ENCODE measurements around the gene MOGAT2. TPM values are rescaled to one million over a fixed set of nuclear protein-coding genes. Genes with fewer than 3 reads are reported as not detected.

Gene MOGAT2
- total and polyA plus RNA-seq, 12 donors: 0.13 to 0.35 (median 0.20) TPM; not detected in 8

DNA sequence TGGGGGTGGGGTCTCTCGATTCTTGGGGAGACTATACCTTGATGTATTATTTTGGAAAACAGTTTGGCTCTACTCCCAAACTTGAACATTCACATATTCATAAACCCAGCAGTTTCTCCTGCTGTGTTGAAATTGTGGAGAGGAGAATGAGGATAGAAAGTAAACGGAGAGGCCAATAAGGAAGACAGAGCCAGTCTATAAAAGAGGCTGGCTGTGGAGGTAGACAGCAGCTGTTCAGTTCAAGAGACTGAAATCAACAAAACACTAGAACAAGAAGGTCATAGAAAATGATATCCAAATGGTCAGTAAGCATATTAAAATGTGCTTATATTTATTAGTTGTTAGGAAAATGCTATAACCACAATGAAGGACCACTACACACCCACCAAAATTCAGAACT lies 1.9 kb upstream of the MOGAT2 start:
- DNase-seq: no peak
- no peak overlapping the region for H3K27ac ChIP-seq
- ATAC-seq: no peak
- no peaks in the 10 kb centered on the region for H3K27me3 ChIP-seq
- H3K36me3 ChIP-seq: no peaks in the 10 kb centered on the region
- H3K4me1 ChIP-seq: peaks cover 0 to 21% (median 0%) of the 10 kb centered on the region in 9 donors
- H3K4me3 ChIP-seq: no peak overlapping the region
- intact Hi-C loops (cut with DNase I): loop anchor here in 2 of 10 donors (5.0 to 10.0 kb wide), 2 partner anchors 49 to 232 kb away; partner anchors contain the start of gene DGAT2 (in 2 of the 2)
- no peaks in the 10 kb centered on the region for H3K9me3 ChIP-seq
- TF ChIP-seq, protein P1, sequence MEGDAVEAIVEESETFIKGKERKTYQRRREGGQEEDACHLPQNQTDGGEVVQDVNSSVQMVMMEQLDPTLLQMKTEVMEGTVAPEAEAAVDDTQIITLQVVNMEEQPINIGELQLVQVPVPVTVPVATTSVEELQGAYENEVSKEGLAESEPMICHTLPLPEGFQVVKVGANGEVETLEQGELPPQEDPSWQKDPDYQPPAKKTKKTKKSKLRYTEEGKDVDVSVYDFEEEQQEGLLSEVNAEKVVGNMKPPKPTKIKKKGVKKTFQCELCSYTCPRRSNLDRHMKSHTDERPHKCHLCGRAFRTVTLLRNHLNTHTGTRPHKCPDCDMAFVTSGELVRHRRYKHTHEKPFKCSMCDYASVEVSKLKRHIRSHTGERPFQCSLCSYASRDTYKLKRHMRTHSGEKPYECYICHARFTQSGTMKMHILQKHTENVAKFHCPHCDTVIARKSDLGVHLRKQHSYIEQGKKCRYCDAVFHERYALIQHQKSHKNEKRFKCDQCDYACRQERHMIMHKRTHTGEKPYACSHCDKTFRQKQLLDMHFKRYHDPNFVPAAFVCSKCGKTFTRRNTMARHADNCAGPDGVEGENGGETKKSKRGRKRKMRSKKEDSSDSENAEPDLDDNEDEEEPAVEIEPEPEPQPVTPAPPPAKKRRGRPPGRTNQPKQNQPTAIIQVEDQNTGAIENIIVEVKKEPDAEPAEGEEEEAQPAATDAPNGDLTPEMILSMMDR (IDR thresholded peaks at IDR 0.05): no peak
- 90 to 91% methylated on average over 2 of the region's 2 CpGs for WGBS, 2 donors

- WGBS, 2 donors: 74 to 79% methylated on average over 3 of the region's 3 CpGs
- no peak overlapping the region for H3K27ac ChIP-seq
- intact Hi-C loops (cut with DNase I): loop anchor here in 2 of 10 donors (5.0 to 10.0 kb wide), 2 partner anchors 48 to 231 kb away; partner anchors contain the start of gene DGAT2 (in 2 of the 2)
- H3K27me3 ChIP-seq: no peaks in the 10 kb centered on the region
- H3K4me3 ChIP-seq: no peak overlapping the region
- DNase-seq: no peak
- no peaks in the 10 kb centered on the region for H3K36me3 ChIP-seq
- TF ChIP-seq, protein P1 (IDR thresholded peaks at IDR 0.05): no peak
- peaks cover 0 to 21% (median 0%) of the 10 kb centered on the region in 9 donors for H3K4me1 ChIP-seq
- H3K9me3 ChIP-seq: no peaks in the 10 kb centered on the region
- ATAC-seq: no peak
Observed at GRCh38 chr11:75716659-75717058, 979 bp upstream of the MOGAT2 start.

DNA sequence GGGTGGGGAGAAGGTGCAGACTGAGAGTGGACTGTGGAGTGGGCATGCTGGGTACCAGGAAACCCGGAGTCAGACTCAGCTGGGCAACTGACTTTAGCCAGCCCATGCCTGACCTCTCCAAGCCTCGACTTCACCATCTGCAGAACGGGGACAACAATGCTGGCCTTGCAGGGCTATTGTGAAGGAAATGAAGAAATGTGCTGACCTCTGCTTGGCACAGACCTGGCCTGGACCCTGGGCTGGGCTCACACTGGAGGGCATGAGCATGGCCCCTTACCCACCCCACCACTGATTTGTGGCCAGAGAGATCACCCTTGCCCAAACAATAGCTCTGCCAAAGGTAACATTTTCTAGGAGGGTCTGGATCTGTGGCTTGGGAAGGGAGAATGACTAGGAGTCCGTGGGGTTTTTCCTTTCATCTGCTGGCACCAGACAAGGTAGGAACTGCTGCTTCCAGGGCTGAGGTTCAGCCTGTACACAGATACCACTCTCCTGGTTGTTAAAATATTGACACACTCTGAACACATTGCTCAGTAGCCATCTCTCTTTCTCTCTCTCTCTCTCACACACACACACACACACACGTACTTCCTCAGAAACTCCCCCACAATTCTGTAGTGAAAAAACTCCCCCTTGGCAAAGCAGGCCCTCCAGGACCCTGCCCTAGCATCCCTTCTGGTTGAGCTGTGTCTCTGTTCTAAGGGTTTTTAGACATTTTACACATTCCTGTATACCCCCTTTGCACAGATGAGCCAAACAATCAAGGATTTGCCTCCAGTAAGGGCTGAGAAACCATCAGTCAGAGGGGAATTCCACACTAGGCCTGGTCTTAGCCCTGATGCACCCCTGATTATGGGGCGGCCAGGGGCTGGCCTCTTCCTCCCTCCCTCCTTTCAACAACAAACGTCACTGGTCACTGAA lies 1.0 kb downstream of the MOGAT2 start:
- Histone ChIP-seq H3K27me3 (no peaks in the 10 kb centered on the region), H3K4me1 (peaks cover 0 to 35% (median 0%) of the 10 kb centered on the region in 9 donors), H3K36me3 (no peaks in the 10 kb centered on the region), H3K4me3 (no peak overlapping the region), H3K9me3 (no peaks in the 10 kb centered on the region), H3K27ac (peak overlapping the region in 1 of 10 donors; percentile 20)
- WGBS, 2 donors: 67 to 78% methylated on average over 7 of the region's 7 CpGs
- DNase-seq (no peak), ATAC-seq (peak in 1 of 8 donors; percentile 9)
- intact Hi-C loops (cut with DNase I): loop anchor here in 2 of 10 donors (5.0 to 10.0 kb wide), 2 partner anchors 46 to 229 kb away; partner anchors contain the start of gene DGAT2 (in 2 of the 2)
- TF ChIP-seq, protein P1 (IDR thresholded peaks at IDR 0.05): no peak

- 90 to 95% methylated on average over 14 of the region's 14 CpGs for WGBS, 2 donors
- TF ChIP-seq, protein P1 (IDR thresholded peaks at IDR 0.05): no peak
- Histone ChIP-seq H3K27ac (peak overlapping the region in 1 of 10 donors; percentile 20), H3K4me3 (no peak overlapping the region), H3K4me1 (peaks cover 0 to 41% (median 0%) of the 10 kb centered on the region in 9 donors), H3K27me3 (no peaks in the 10 kb centered on the region), H3K36me3 (no peaks in the 10 kb centered on the region), H3K9me3 (no peaks in the 10 kb centered on the region)
- intact Hi-C loops (cut with DNase I): loop anchor here in 6 of 10 donors (5.0 to 10.0 kb wide), 7 partner anchors 45 to 595 kb away; partner anchors contain the start of gene DGAT2 (in 2 of the 6)
- ATAC-seq (peak in 5 of 8 donors; percentile 36 to 76 (median 42)), DNase-seq (no peak)
Observed at GRCh38 chr11:75719340-75720239, 2.0 kb downstream of the MOGAT2 start.

All from heart right ventricle (tissue), 16 donors.